ENCODE results near the gene ZNF630. TPM values are rescaled to one million over a fixed set of nuclear protein-coding genes. Genes with fewer than 3 reads are reported as not detected.
"Not testable (repeated sequence)": the region's sequence is repeated elsewhere in the genome, so short reads cannot be mapped to it uniquely, and the experiment has no call there.

ZNF630 gene
- total RNA-seq, 1 experiment from 2014 or later, result not detected

- in situ Hi-C loops (cut with HindIII; ENCODE audit: low pct_unique_long_range_greater_than_20kb, low sequenced_read_pairs), result no loop called here
- no peak for DNase-seq (ENCODE audit: low read depth, low spot score)
Observed at GRCh38 chrX:48045410-48046311, 25.8 kb downstream of the ZNF630 start.

DNA sequence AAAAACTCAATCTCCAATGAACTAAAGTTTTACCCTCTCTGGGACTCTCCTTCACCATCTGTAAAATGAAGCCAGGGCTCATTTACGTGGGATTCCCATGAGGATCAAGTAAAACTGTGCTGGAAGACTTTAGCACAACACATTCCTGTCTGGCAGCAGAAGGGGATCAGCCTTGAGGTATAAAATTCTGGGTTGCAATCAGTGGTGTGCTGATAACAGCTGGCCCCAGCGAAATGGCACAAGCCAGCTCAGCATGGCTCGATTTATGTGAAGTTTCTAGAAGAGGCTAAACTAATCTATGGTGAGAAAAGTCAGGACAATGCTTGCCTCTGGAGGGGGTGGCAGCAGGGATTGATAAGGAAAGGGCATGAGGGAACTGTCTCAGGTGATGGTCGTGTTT lies 28.4 kb downstream of the ZNF630 start:
- in situ Hi-C loops (cut with HindIII; ENCODE audit: low pct_unique_long_range_greater_than_20kb, low sequenced_read_pairs), result no loop called here
- no peak for DNase-seq (ENCODE audit: low read depth, low spot score)

GRCh38 chrX:48035891-48036290 lies 35.5 kb downstream of the ZNF630 start:
- no peak for DNase-seq (ENCODE audit: low read depth, low spot score)
- in situ Hi-C loops (cut with HindIII; ENCODE audit: low pct_unique_long_range_greater_than_20kb, low sequenced_read_pairs), result no loop called here

DNA sequence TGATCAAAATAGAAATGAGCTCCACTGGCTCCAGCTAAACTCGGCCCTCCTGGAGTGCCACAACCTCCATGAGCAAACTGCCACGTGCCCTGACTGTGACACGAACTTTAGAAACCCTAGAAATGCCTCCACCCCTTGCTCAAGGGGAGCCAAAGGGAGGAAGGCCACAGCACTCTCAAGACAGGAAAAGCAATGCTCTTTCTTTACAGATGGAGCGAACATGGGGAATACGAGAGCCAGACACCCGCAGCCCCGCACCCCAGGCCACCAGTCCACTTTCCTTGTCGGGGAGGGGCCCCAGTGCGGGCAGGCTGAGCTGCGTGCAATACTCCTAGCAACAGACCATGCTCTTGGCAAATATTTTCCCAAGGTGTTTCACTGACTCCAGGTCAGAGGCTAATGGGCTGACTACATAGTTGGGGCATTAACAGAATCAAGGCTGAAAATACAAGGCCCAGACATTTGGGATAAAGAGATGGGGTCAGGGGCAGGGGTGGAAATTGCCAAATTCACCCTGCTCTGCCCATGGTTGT lies 40.7 kb downstream of the ZNF630 start:
- DNase-seq (ENCODE audit: low read depth, low spot score); in situ Hi-C loops (cut with HindIII; ENCODE audit: low pct_unique_long_range_greater_than_20kb, low sequenced_read_pairs): not testable (repeated sequence)

GRCh38 chrX:48030237-48030636 lies 41.2 kb downstream of the ZNF630 start:
- DNase-seq (ENCODE audit: low read depth, low spot score), result no peak
- in situ Hi-C loops (cut with HindIII; ENCODE audit: low pct_unique_long_range_greater_than_20kb, low sequenced_read_pairs), result no loop called here

- in situ Hi-C loops (cut with HindIII; ENCODE audit: low pct_unique_long_range_greater_than_20kb, low sequenced_read_pairs), result no loop called here
- no peak for DNase-seq (ENCODE audit: low read depth, low spot score)
Observed at GRCh38 chrX:48028091-48028490, 43.3 kb downstream of the ZNF630 start.

DNA sequence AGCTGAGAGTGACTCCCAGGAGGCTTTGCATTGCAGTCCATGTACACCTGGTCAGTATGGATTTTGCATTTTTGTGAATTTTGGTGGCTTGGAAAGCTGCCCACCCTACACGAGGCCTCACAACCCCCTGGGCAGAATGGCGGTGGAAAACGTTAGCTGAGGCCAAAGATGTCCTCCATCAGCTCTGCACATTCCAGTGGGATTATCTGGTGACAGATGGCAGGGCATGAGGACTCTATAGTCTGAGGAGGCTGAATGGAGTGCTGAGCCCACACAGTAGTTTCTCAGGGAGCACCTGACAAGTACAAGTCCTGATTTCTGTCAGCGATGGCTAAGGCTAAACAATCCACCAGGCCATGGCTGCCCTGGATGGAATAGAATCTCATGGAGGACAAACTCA lies 43.9 kb downstream of the ZNF630 start:
- in situ Hi-C loops (cut with HindIII; ENCODE audit: low pct_unique_long_range_greater_than_20kb, low sequenced_read_pairs); DNase-seq (ENCODE audit: low read depth, low spot score): not testable (repeated sequence)

GRCh38 chrX:48025561-48025960 lies 45.9 kb downstream of the ZNF630 start:
- no peak for DNase-seq (ENCODE audit: low read depth, low spot score)
- in situ Hi-C loops (cut with HindIII; ENCODE audit: low pct_unique_long_range_greater_than_20kb, low sequenced_read_pairs), result no loop called here

GRCh38 chrX:48022738-48023137 lies 48.7 kb downstream of the ZNF630 start:
- no peak for DNase-seq (ENCODE audit: low read depth, low spot score)
- in situ Hi-C loops (cut with HindIII; ENCODE audit: low pct_unique_long_range_greater_than_20kb, low sequenced_read_pairs), result no loop called here

GRCh38 chrX:48022100-48022499 lies 49.3 kb downstream of the ZNF630 start:
- in situ Hi-C loops (cut with HindIII; ENCODE audit: low pct_unique_long_range_greater_than_20kb, low sequenced_read_pairs), result no loop called here
- no peak for DNase-seq (ENCODE audit: low read depth, low spot score)

- in situ Hi-C loops (cut with HindIII; ENCODE audit: low pct_unique_long_range_greater_than_20kb, low sequenced_read_pairs), result no loop called here
- no peak for DNase-seq (ENCODE audit: low read depth, low spot score)
Observed at GRCh38 chrX:48021026-48021900, 50.2 kb downstream of the ZNF630 start.

DNA sequence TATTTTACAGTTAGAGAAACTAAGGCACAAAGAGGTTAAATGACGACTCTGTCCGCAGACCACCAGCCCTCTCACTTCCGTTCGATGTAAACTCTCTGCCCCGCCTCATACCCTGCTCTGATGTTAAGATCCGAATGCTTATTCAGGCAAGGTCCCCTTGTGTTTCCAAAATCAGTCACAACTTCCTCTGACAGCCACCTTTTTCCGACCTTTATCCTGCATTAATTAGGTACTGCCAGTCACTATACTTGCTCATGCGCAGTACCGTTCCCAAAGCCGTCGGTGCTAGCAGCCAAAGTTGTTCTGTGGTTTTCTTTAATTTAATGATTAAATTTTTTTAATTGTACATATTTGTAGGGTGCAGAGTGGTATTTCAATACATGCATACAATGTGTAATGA lies 51.0 kb downstream of the ZNF630 start:
- DNase-seq (ENCODE audit: low read depth, low spot score); in situ Hi-C loops (cut with HindIII; ENCODE audit: low pct_unique_long_range_greater_than_20kb, low sequenced_read_pairs): not testable (repeated sequence)

DNA sequence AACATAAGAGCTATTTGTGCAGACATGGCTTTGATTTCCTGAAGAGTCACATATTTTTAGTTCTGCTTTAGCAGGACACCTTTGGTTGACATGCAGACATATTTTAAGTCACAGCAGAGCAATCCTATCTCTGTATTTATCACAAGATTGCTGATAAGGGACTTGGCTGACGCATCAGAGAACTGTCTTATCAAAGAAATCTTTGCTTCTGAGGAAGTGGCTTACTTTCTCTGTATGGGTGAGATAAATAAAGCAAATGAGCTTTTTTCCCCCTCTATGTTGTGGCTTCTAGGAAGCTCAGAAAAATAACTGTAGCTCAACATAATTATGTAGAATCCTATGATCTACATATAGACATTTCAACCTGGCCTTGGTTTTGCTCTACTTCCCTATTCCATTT lies 51.5 kb downstream of the ZNF630 start:
- in situ Hi-C loops (cut with HindIII; ENCODE audit: low pct_unique_long_range_greater_than_20kb, low sequenced_read_pairs); DNase-seq (ENCODE audit: low read depth, low spot score): not testable (repeated sequence)

DNA sequence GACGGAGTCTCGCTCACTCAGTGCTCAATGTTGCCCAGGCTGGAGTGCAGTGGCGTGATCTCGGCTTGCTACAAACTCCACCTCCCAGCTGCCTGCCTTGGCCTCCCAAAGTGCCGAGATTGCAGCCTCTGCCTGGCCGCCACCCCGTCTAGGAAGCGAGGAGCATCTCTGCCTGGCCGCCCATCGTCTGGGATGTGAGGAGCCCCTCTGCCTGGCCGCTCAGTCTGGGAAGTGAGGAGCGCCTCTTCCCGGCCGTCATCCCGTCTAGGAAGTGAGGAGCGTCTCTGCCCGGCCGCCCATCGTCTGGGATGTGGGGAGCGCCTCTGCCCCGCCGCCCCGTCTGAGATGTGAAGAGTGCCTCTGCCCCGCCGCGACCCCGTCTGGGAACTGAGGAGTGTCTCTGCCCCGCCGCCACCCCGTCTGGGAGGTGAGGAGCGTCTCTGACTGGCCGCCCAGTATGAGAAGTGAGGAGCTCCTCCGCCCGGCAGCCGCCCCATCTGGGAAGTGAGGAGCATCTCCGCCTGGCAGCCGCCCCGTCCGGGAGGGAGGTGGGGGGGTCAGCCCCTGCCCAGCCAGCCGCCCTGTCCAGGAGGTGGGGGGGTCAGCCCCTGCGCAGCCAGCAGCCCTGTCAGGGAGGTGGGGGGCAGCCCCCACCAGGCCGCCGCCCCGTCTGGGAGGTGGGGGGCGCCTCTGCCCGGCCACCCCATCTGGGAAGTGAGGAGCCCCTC lies 54.7 kb downstream of the ZNF630 start:
- in situ Hi-C loops (cut with HindIII; ENCODE audit: low pct_unique_long_range_greater_than_20kb, low sequenced_read_pairs); DNase-seq (ENCODE audit: low read depth, low spot score): not testable (repeated sequence)

DNA sequence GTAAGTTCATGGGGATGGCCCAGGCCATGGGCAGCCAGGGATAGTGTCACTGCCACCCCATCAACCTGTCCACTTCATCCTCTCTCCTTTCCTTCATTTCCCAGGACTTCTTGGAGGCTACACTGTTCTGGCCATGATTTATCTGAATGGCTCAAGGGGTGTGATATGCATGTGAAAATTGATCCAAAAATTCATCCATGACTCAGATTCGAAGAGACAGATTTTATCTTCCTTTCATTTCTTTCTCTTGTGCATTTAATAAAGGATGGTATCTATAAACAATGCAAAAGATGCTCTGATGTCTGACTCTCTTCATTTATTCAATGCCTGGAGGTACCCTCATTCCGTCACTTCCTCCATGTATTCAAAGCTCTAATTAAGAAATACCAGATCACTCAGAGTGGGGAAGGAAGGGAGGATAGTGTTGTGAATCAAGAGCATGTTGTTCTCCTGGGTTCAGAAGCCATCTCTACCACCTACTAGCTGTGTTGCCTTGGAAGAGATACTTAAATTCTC lies 61.9 kb downstream of the ZNF630 start:
- DNase-seq (ENCODE audit: low read depth, low spot score); in situ Hi-C loops (cut with HindIII; ENCODE audit: low pct_unique_long_range_greater_than_20kb, low sequenced_read_pairs): not testable (repeated sequence)

All from SK-MEL-5 (cell line).